HG03520 (cell line): Measurements from ENCODE around the gene TAF3.
A peak's percentile ranks its signal among the peaks of the same experiment; 100 is the strongest.
"Not testable (repeated sequence)": the region's sequence is repeated elsewhere in the genome, so short reads cannot be mapped to it uniquely, and the experiment has no call there.

Source experiments
- ATAC-seq: cut with Tn5 transposase; IDR thresholded peaks from one replicate; pipeline ENCODE4 v1.9.1; 2021; ENCODE audit warnings: mild to moderate bottlenecking, moderate library complexity; ENCODE audit not compliant: unreplicated experiment

Gene TAF3

GRCh38 chr10:7811000-7811399 lies 7.3 kb upstream of the TAF3 start:
- no peak for ATAC-seq

- not testable (repeated sequence) for ATAC-seq
Observed at GRCh38 chr10:7811743-7812142, 6.6 kb upstream of the TAF3 start.

GRCh38 chr10:7813481-7813880 lies 4.8 kb upstream of the TAF3 start:
- no peak for ATAC-seq

GRCh38 chr10:7817576-7817975 lies 729 bp upstream of the TAF3 start:
- no peak for ATAC-seq

GRCh38 chr10:7817984-7818294 lies 366 bp upstream of the TAF3 start:
- ATAC-seq: peak; percentile 13

- peak; percentile 41 for ATAC-seq
Observed at GRCh38 chr10:7819121-7819460, 786 bp downstream of the TAF3 start.

- ATAC-seq: no peak
Observed at GRCh38 chr10:7824251-7824650, 5.9 kb downstream of the TAF3 start.

- ATAC-seq: no peak
Observed at GRCh38 chr10:7826971-7827370, 8.7 kb downstream of the TAF3 start.

GRCh38 chr10:7829289-7829834 lies 11.1 kb downstream of the TAF3 start:
- ATAC-seq: no peak

GRCh38 chr10:7832060-7832459 lies 13.8 kb downstream of the TAF3 start:
- ATAC-seq: no peak

- no peak for ATAC-seq
Observed at GRCh38 chr10:7833210-7833609, 14.9 kb downstream of the TAF3 start.

- no peak for ATAC-seq
Observed at GRCh38 chr10:7834262-7834661, 16.0 kb downstream of the TAF3 start.

- ATAC-seq: no peak
Observed at GRCh38 chr10:7836571-7836970, 18.3 kb downstream of the TAF3 start.

GRCh38 chr10:7846591-7846990 lies 28.3 kb downstream of the TAF3 start:
- ATAC-seq: no peak

- ATAC-seq: no peak
Observed at GRCh38 chr10:7853226-7853842, 35.0 kb downstream of the TAF3 start.

GRCh38 chr10:7853890-7854289 lies 35.6 kb downstream of the TAF3 start:
- no peak for ATAC-seq

- ATAC-seq: no peak
Observed at GRCh38 chr10:7855205-7855604, 36.9 kb downstream of the TAF3 start.

GRCh38 chr10:7856678-7857077 lies 38.4 kb downstream of the TAF3 start:
- no peak for ATAC-seq

GRCh38 chr10:7857262-7857661 lies 39.0 kb downstream of the TAF3 start:
- ATAC-seq: no peak

GRCh38 chr10:7861509-7862120 lies 43.3 kb downstream of the TAF3 start:
- ATAC-seq: no peak

- ATAC-seq: no peak
Observed at GRCh38 chr10:7862121-7862514, 43.8 kb downstream of the TAF3 start.

GRCh38 chr10:7866176-7866575 lies 47.9 kb downstream of the TAF3 start:
- ATAC-seq: no peak

- no peak for ATAC-seq
Observed at GRCh38 chr10:7872041-7872442, 53.7 kb downstream of the TAF3 start.
